ENCODE data around the gene ZBED5. TPM values are rescaled to one million over a fixed set of nuclear protein-coding genes. Genes with fewer than 3 reads are reported as not detected.

Gene ZBED5
- total and polyA plus RNA-seq, 9 of the 15 experiments (the other 6 are each of a cell fraction or from before 2014, with no cell fraction given): 12.4 to 70.7 (median 26.8) TPM

GRCh38 chr11:10858439-10859325, 829 bp upstream of the ZBED5 start (continued):
- TF ChIP-seq ZFP91 (CRISPR knock-in tag; IDR thresholded peaks at IDR 0.05) (no peak), ZNF384 (IDR thresholded peaks at IDR 0.05; ENCODE audit: low read depth, low read length) (no peak), SNRNP70 (optimal IDR thresholded peaks at IDR 0.05; ENCODE audit: low read depth, low read length) (no peak), ATF3 (IDR thresholded peaks at IDR 0.05) (0 out of 2 replicates have a peak, but pooled peaks have one; percentile 6), ATF3 (CRISPR knock-in tag; conservative IDR thresholded peaks at IDR 0.05) (peak; percentile 87), GTF2E2 (tag; IDR thresholded peaks at IDR 0.05) (peak; percentile 88), ZEB2 (IDR thresholded peaks at IDR 0.05) (0 out of 2 replicates have a peak, but pooled peaks have one; percentile 0), FOXK1 (CRISPR knock-in tag; IDR thresholded peaks at IDR 0.05; ENCODE audit: borderline replicate concordance) (peak; percentile 90; the same call in 1 of the 2 replicates), RAD21 (CRISPR knock-in tag; conservative IDR thresholded peaks at IDR 0.05 in 1 of 2, IDR thresholded peaks at IDR 0.05 in 1 of 2) (no peak; a peak in 1 of 4 replicates), ZBTB17 (CRISPR knock-in tag; IDR thresholded peaks at IDR 0.05) (0 out of 2 replicates have a peak, but pooled peaks have one; percentile 14), HBP1 (CRISPR knock-in tag; IDR thresholded peaks at IDR 0.05) (no peak), KLF16 (IDR thresholded peaks at IDR 0.05) (no peak), POLR2AphosphoS2 (IDR thresholded peaks at IDR 0.05; ENCODE audit: low read length) (no peak), ZNF407 (IDR thresholded peaks at IDR 0.05; ENCODE audit: low read depth) (0 out of 2 replicates have a peak, but pooled peaks have one; percentile 53), ASH1L (IDR thresholded peaks at IDR 0.05; ENCODE audit: borderline replicate concordance, low read depth, partially characterized antibody) (no peak)
